Left lung (tissue), 10 donors: ENCODE measurements around the gene CUL4B. TPM values are rescaled to one million over a fixed set of nuclear protein-coding genes. Genes with fewer than 3 reads are reported as not detected.

Experiments
- ATAC-seq: fragments of 200-7000 bp; cut with Tn5 transposase; one replicate; pipeline ENCODE4 v1.9.1; 2020; ENCODE audit warnings: moderate library complexity
- DNase-seq, 4 donors: peaks; one replicate each; pipeline ENCODE4 v3.0.0-alpha.2; 2013 to 2020
- H3K27ac ChIP-seq, 2 donors: fragments of 200-600 bp; sonication (generic) in 1 of 2; one replicate each; pipeline versions ENCODE4 v1.5.0 to v1.8.0; 2020 to 2021
- H3K27me3 ChIP-seq, 2 donors: fragments of 200-600 bp; sonication (generic) in 1 of 2; one replicate each; pipeline versions ENCODE4 v1.5.0 to v1.8.0; 2020 to 2021
- H3K36me3 ChIP-seq, 2 donors: fragments of 200-600 bp; sonication (generic) in 1 of 2; one replicate each; pipeline versions ENCODE4 v1.5.0 to v1.8.0; 2020 to 2021
- H3K4me1 ChIP-seq, 2 donors: fragments of 200-600 bp; one replicate each; pipeline ENCODE4 v1.8.0; 2021
- H3K4me3 ChIP-seq, 2 donors: fragments of 200-600 bp; sonication (generic) in 1 of 2; one replicate each; pipeline versions ENCODE4 v1.5.0 to v1.8.0; 2020 to 2021; ENCODE audit warnings: mild to moderate bottlenecking in 1 of 2
- H3K9me3 ChIP-seq, 2 donors: fragments of 200-600 bp; sonication (generic) in 1 of 2; one replicate each; pipeline versions ENCODE4 v1.5.0 to v1.8.0; 2020 to 2021
- intact Hi-C, 2 donors: fragments of 100-400 bp; cut with DNase I; formaldehyde crosslinking; loops; one replicate each; pipeline versions ENCODE4 v1.11.2 to v1.14.2; 2022
- polyA plus RNA-seq, 6 donors: library from polyadenylated mRNA; unstranded; fragments of 120-200 nt; gene quantifications; one replicate each; pipeline ENCODE4 v1.2.1, GENCODE V29; 2013; ENCODE audit not compliant: insufficient read length in 6 of 6
- total RNA-seq, 2 donors: library from RNA; stranded (reverse); fragmentation: NEBNext Ultra II Directional; extraction: Animal tissue kit (Norgen Biotek cat#: 25700); gene quantifications; one replicate each; pipeline ENCODE4 v1.2.1, GENCODE V29; 2021
- TF ChIP-seq, protein P1 (sequence below), 2 donors: fragments of 200-600 bp; sonication (generic) in 1 of 2; IDR thresholded peaks; one replicate each; pipeline versions ENCODE4 v1.5.0 to v1.8.0; 2021; ENCODE audit warnings: antibody characterized with exemption in 2 of 2
- donor health status: DM: no; HTN: yes; CAD: no.
- donor health status: DM: no; HTN: no; CAD: no.

Gene CUL4B
- total and polyA plus RNA-seq, 8 donors, result 34.4 to 83.0 (median 68.1) TPM

DNA sequence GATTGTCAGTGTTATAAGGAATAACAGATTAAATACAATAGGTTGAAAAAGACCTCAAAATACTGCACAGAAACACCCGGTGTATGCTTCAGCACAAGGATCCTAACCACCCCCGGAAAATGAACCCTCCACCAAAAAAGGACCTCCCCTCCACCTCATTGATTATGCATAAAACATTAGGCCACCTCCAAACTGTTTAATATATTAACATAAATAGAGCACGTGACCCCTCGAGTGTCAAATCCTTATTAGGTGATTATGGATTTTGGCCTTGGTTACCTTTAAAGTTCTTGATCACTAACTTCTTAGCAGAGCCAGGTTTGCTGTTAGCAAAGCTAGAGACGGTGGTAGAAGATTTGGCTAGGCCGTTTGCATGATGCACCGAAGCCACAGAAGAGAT lies 958 bp downstream of the CUL4B start:
- peak overlapping the region; percentile 96 to 97 for H3K27ac ChIP-seq
- H3K9me3 ChIP-seq, result no peaks in the 10 kb centered on the region
- no peaks in the 10 kb centered on the region for H3K36me3 ChIP-seq
- no peaks in the 10 kb centered on the region for H3K27me3 ChIP-seq
- ATAC-seq (peak; percentile 2), DNase-seq (no peak)
- intact Hi-C loops, result no loop called here
- peak overlapping the region; percentile 41 to 53 for H3K4me3 ChIP-seq
- H3K4me1 ChIP-seq, result peaks cover 0 to 9% of the 10 kb centered on the region in 2 donors
- TF ChIP-seq, protein P1, sequence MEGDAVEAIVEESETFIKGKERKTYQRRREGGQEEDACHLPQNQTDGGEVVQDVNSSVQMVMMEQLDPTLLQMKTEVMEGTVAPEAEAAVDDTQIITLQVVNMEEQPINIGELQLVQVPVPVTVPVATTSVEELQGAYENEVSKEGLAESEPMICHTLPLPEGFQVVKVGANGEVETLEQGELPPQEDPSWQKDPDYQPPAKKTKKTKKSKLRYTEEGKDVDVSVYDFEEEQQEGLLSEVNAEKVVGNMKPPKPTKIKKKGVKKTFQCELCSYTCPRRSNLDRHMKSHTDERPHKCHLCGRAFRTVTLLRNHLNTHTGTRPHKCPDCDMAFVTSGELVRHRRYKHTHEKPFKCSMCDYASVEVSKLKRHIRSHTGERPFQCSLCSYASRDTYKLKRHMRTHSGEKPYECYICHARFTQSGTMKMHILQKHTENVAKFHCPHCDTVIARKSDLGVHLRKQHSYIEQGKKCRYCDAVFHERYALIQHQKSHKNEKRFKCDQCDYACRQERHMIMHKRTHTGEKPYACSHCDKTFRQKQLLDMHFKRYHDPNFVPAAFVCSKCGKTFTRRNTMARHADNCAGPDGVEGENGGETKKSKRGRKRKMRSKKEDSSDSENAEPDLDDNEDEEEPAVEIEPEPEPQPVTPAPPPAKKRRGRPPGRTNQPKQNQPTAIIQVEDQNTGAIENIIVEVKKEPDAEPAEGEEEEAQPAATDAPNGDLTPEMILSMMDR (IDR thresholded peaks at IDR 0.05), result no peak

DNA sequence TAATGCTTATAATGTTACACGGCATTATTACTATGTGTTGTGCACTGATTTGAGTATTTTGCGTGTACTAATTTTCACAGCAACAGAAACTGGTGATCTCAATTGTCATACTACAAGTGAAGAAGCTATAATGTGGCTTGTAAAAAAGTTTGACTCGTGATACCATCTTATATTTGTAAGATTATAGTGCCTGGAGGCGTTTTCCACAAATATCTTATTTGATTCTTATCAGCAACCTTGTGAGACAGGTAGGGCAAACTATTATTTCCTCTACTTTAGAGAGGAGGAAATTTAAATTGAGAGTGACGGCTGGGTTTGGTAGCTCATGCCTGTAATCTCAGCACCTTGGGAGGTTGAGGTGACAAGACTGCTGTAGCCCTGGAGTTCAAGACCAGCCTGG lies 4.5 kb downstream of the CUL4B start:
- H3K9me3 ChIP-seq, result no peaks in the 10 kb centered on the region
- intact Hi-C loops, result no loop called here
- TF ChIP-seq, protein P1 (IDR thresholded peaks at IDR 0.05), result no peak
- peaks cover 3 to 9% of the 10 kb centered on the region in 2 donors for H3K4me1 ChIP-seq
- H3K27ac ChIP-seq, result no peak overlapping the region
- no peaks in the 10 kb centered on the region for H3K36me3 ChIP-seq
- ATAC-seq (no peak), DNase-seq (no peak)
- H3K27me3 ChIP-seq, result no peaks in the 10 kb centered on the region
- H3K4me3 ChIP-seq, result no peak overlapping the region

DNA sequence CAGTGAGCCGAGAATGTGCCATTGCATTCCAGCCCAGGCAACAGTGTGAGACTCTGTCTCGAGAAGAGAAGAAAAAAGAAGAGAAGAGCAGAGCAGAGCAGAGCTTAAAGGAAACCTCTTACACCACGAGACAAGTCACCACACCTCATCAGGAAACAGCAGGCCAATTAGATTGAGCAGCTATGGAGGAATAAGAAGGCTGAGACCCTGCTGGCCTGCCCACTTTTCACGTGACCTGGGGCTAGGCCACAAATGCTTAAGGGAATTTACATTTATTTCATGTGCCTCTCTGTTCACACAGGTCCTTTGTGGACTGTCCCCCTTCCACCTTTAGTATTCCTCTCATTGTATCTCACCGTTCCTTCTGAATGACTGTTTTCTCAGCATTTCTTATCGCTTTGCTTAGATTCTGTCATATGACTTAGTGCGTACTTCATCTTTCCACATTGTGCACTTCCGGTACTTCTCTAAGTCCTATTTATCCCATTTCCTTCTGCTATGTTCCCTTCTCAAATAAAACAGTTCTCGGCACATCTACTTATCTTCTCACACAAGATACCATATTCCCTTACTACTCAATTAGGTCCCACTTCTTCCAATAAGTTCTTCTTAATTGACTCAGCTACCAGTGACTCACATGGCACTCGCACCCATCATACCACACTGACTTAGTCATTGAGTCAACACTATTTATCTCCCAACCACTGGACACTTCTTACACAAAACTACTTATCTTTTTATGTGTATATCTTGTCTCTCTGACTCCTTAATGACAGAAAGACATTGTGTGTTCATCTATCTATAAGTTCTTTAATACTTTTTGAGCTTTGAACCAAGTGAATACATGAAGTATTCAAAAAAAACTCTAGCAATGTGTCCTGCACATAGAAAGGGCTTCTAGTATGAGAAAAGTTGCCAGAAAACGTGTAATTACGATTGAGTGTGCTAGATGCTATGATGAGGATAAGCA lies 11.0 kb downstream of the CUL4B start:
- intact Hi-C loops, result no loop called here
- H3K4me1 ChIP-seq, result peaks cover 0 to 3% of the 10 kb centered on the region in 2 donors
- peaks cover 0 to 5% of the 10 kb centered on the region in 2 donors for H3K36me3 ChIP-seq
- H3K9me3 ChIP-seq, result no peaks in the 10 kb centered on the region
- ATAC-seq, result peak; percentile 77
- DNase-seq, result no peak
- peak overlapping the region in 1 of 2 donors; percentile 37 for H3K27ac ChIP-seq
- TF ChIP-seq, protein P1 (IDR thresholded peaks at IDR 0.05), result no peak
- no peak overlapping the region for H3K4me3 ChIP-seq
- no peaks in the 10 kb centered on the region for H3K27me3 ChIP-seq

DNA sequence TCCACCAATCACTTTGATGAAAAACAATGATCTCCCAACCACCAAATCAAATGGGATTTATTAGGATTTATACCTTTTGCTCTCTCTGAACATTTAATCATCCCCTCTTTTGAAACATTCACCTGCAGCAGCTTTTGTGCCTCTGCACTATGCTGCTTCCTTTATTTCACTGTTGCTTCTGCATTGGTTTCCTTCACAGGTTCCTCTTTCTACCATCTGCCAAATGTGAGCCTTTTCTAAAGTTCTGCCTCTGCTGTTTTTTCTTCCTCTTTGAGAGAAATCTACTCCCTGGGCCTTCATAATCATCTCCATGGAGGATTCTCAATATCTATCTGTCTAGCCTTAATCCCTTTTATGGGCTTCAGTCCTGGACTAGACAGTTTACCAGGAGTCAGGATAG lies 24.7 kb downstream of the CUL4B start:
- intact Hi-C loops, result no loop called here
- Histone ChIP-seq H3K36me3 (peaks cover 0 to 55% of the 10 kb centered on the region in 2 donors), H3K4me3 (no peak overlapping the region), H3K9me3 (no peaks in the 10 kb centered on the region), H3K27ac (peak overlapping the region in 1 of 2 donors; percentile 50), H3K27me3 (no peaks in the 10 kb centered on the region), H3K4me1 (no peaks in the 10 kb centered on the region)
- ATAC-seq (no peak), DNase-seq (no peak)
- TF ChIP-seq, protein P1 (IDR thresholded peaks at IDR 0.05), result no peak

DNA sequence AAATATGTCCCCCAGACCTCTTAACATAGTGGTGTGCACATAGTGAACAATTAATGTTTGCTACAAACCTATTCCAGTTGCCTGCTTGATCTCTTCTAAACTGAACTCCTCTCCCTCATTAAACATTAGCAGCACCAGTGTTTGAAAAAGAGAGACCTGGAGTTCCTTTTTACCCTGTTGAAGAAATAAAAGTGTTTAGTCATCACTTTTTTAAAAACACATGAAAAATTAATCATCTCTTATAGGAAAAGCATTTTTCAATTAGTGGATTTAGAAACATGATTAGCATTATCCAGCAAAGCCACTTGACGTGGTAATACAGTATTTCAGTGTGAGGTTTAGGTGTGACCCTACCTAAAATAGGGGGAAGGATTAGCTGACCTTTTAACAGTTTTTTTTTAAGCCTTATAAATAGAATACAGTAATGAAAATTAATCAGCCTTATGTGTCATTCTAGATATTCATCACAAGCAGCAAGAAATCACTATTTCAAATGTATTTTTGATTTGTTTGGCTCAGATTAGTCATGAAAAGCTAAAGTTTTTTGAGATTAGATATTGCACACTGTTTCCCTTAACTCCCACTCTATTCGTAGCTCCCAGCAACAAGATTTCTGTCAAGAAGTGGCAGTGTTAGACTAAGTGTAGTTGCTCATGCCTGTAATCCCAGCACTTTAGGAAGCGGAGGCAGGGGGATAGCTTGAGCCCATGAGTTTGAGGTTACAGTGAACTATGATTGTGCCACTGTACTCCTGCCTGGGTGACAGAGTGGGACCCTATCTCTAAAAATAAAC lies 26.2 kb downstream of the CUL4B start:
- no peaks in the 10 kb centered on the region for H3K4me1 ChIP-seq
- TF ChIP-seq, protein P1 (IDR thresholded peaks at IDR 0.05), result no peak
- H3K27me3 ChIP-seq, result no peaks in the 10 kb centered on the region
- no peak overlapping the region for H3K27ac ChIP-seq
- no peak for ATAC-seq
- no peak overlapping the region for H3K4me3 ChIP-seq
- no peak for DNase-seq
- peaks cover 0 to 54% of the 10 kb centered on the region in 2 donors for H3K36me3 ChIP-seq
- H3K9me3 ChIP-seq, result no peaks in the 10 kb centered on the region
- intact Hi-C loops, result no loop called here
